Midbrain (tissue), 1 donor: ENCODE data around the gene OLFM2.
"Not testable (repeated sequence)": the region's sequence is repeated elsewhere in the genome, so short reads cannot be mapped to it uniquely, and the experiment has no call there.

Experiments
- DNase-seq: peaks from one replicate; lab custom pipeline; 2025; lab: John Stamatoyannopoulos, UW

OLFM2 gene

GRCh38 chr19:9862938-9863337, 73.4 kb downstream of the OLFM2 start:
- DNase-seq, result no peak

- DNase-seq, result no peak
Measured at GRCh38 chr19:9861503-9861902, 74.8 kb downstream of the OLFM2 start.

- no peak for DNase-seq
Measured at GRCh38 chr19:9860407-9860806, 75.9 kb downstream of the OLFM2 start.

GRCh38 chr19:9858766-9859165, 77.5 kb downstream of the OLFM2 start:
- no peak for DNase-seq

- no peak for DNase-seq
Measured at GRCh38 chr19:9857920-9858746, 78.2 kb downstream of the OLFM2 start.

GRCh38 chr19:9857076-9857721, 79.1 kb downstream of the OLFM2 start:
- no peak for DNase-seq

GRCh38 chr19:9856609-9857008, 79.7 kb downstream of the OLFM2 start:
- DNase-seq, result no peak

GRCh38 chr19:9854282-9854846, 82.0 kb downstream of the OLFM2 start:
- no peak for DNase-seq

- no peak for DNase-seq
Measured at GRCh38 chr19:9850235-9850959, 85.9 kb downstream of the OLFM2 start.

- DNase-seq, result no peak
Measured at GRCh38 chr19:9849791-9850190, 86.5 kb downstream of the OLFM2 start.

GRCh38 chr19:9848762-9849161, 87.6 kb downstream of the OLFM2 start:
- no peak for DNase-seq

GRCh38 chr19:9848060-9848459, 88.3 kb downstream of the OLFM2 start:
- DNase-seq, result no peak

- DNase-seq, result no peak
Measured at GRCh38 chr19:9847087-9847671, 89.1 kb downstream of the OLFM2 start.

- DNase-seq, result not testable (repeated sequence)
Measured at GRCh38 chr19:9843626-9844273, 92.6 kb downstream of the OLFM2 start.

GRCh38 chr19:9842834-9843625, 93.3 kb downstream of the OLFM2 start:
- no peak for DNase-seq

- no peak for DNase-seq
Measured at GRCh38 chr19:9839415-9839814, 96.9 kb downstream of the OLFM2 start.

- no peak for DNase-seq
Measured at GRCh38 chr19:9838324-9838723, 98.0 kb downstream of the OLFM2 start.

- no peak for DNase-seq
Measured at GRCh38 chr19:9836021-9836420, 100.3 kb downstream of the OLFM2 start.

- DNase-seq, result no peak
Measured at GRCh38 chr19:9835507-9835949, 100.8 kb downstream of the OLFM2 start.

- peak; percentile 99 for DNase-seq
Measured at GRCh38 chr19:9834726-9835506, 101.4 kb downstream of the OLFM2 start, which contains the start of gene PIN1. Gene PIN1, plus strand, starts transcription at chr19:9835318. Its CDS starts 27 bp downstream, at chr19:9835345.
